Mesodermal cell (in vitro differentiated cells): ENCODE results near the gene HOXB8.
A peak's percentile ranks its signal among the peaks of the same experiment; 100 is the strongest.

Experiments
- H3K27ac ChIP-seq: 2 replicates; pipeline ENCODE4 v1.7.0; 2013; ENCODE audit warnings: mild to moderate bottlenecking, low read depth, low read length, moderate library complexity; ENCODE audit not compliant: severe bottlenecking
- H3K36me3 ChIP-seq: 2 replicates; pipeline ENCODE4 v1.7.1; 2013; ENCODE audit warnings: mild to moderate bottlenecking, low read length, moderate library complexity; ENCODE audit not compliant: control insufficient read depth, insufficient read depth
- H3K4me1 ChIP-seq: one replicate; pipeline ENCODE4 v1.7.1; 2013; ENCODE audit warnings: mild to moderate bottlenecking, low read length; ENCODE audit not compliant: insufficient read depth, control insufficient read depth, poor library complexity, severe bottlenecking
- H3K4me3 ChIP-seq: 2 replicates; pipeline ENCODE4 v1.7.0; 2013; ENCODE audit warnings: low read length, control low read depth, mild to moderate bottlenecking; ENCODE audit not compliant: insufficient read depth, poor library complexity, severe bottlenecking; ENCODE audit errors: extremely low read depth
- H3K9me3 ChIP-seq: 2 replicates; pipeline ENCODE4 v1.7.1; 2013; ENCODE audit warnings: mild to moderate bottlenecking, low read length, moderate library complexity; ENCODE audit not compliant: control insufficient read depth
- WGBS, 2 experiments: methylation state at CpG; one replicate each; pipeline ENCODE4 v1.1.5; 2013; ENCODE audit warnings: missing lambda C conversion rate in 2 of 2; ENCODE audit not compliant: insufficient coverage in 2 of 2; 5-methylcytosine and 5-hydroxymethylcytosine counted together

The HOXB8 gene

GRCh38 chr17:48644159-48644558, 29.1 kb upstream of the HOXB8 start:
- WGBS, 2 experiments: no CpG with 5 or more reads among the region's 1 CpG
- Histone ChIP-seq H3K4me3 (peak overlapping the region; percentile 44), H3K9me3 (no peaks in the 10 kb centered on the region), H3K27ac (no peak overlapping the region), H3K36me3 (no peaks in the 10 kb centered on the region), H3K4me1 (peaks cover 22% of the 10 kb centered on the region)

GRCh38 chr17:48643697-48644012, 28.6 kb upstream of the HOXB8 start:
- H3K27ac ChIP-seq: no peak overlapping the region
- H3K4me3 ChIP-seq: no peak overlapping the region
- no peaks in the 10 kb centered on the region for H3K36me3 ChIP-seq
- H3K4me1 ChIP-seq: peaks cover 27% of the 10 kb centered on the region
- no peaks in the 10 kb centered on the region for H3K9me3 ChIP-seq

- 21 to 23% methylated on average over 9 to 11 of the region's 23 CpGs for WGBS, 2 experiments
- Histone ChIP-seq H3K4me1 (peaks cover 33% of the 10 kb centered on the region), H3K27ac (no peak overlapping the region), H3K36me3 (no peaks in the 10 kb centered on the region), H3K9me3 (no peaks in the 10 kb centered on the region), H3K4me3 (peak overlapping the region; percentile 16)
Observed at GRCh38 chr17:48642843-48643696, 28.0 kb upstream of the HOXB8 start.

GRCh38 chr17:48642059-48642842, 27.2 kb upstream of the HOXB8 start:
- Histone ChIP-seq H3K4me3 (peak overlapping the region; percentile 19), H3K36me3 (no peaks in the 10 kb centered on the region), H3K27ac (no peak overlapping the region), H3K9me3 (no peaks in the 10 kb centered on the region), H3K4me1 (peaks cover 40% of the 10 kb centered on the region)
- WGBS, 2 experiments: 4 to 5% methylated on average over 40 to 58 of the region's 58 CpGs

GRCh38 chr17:48641541-48642058, 26.5 kb upstream of the HOXB8 start:
- 11 to 16% methylated on average over 17 to 21 of the region's 29 CpGs for WGBS, 2 experiments
- H3K36me3 ChIP-seq: no peaks in the 10 kb centered on the region
- no peak overlapping the region for H3K27ac ChIP-seq
- H3K4me1 ChIP-seq: peaks cover 46% of the 10 kb centered on the region
- peak overlapping the region; percentile 19 for H3K4me3 ChIP-seq
- no peaks in the 10 kb centered on the region for H3K9me3 ChIP-seq

- Histone ChIP-seq H3K4me3 (no peak overlapping the region), H3K4me1 (peaks cover 47% of the 10 kb centered on the region), H3K9me3 (no peaks in the 10 kb centered on the region), H3K36me3 (no peaks in the 10 kb centered on the region), H3K27ac (no peak overlapping the region)
- no CpG with 5 or more reads among the region's 1 CpG for WGBS, 2 experiments
Observed at GRCh38 chr17:48640858-48641180, 25.7 kb upstream of the HOXB8 start.

- 20% methylated on average over 2 of the region's 6 CpGs; no CpG with 5 or more reads in 1 of the 2 experiments for WGBS, 2 experiments
- H3K27ac ChIP-seq: peak overlapping the region; percentile 13
Observed at GRCh38 chr17:48639982-48640857, 25.1 kb upstream of the HOXB8 start.

GRCh38 chr17:48639136-48639535, 24.0 kb upstream of the HOXB8 start:
- Histone ChIP-seq H3K4me3 (no peak overlapping the region), H3K36me3 (peaks cover 5% of the 10 kb centered on the region), H3K9me3 (no peaks in the 10 kb centered on the region), H3K4me1 (peaks cover 38% of the 10 kb centered on the region), H3K27ac (no peak overlapping the region)
- 47 to 53% methylated on average over 5 of the region's 5 CpGs for WGBS, 2 experiments

More at GRCh38 chr17:48639982-48640857, 25.1 kb upstream of the HOXB8 start:
- Histone ChIP-seq H3K9me3 (no peaks in the 10 kb centered on the region), H3K4me3 (no peak overlapping the region), H3K36me3 (peaks cover 4% of the 10 kb centered on the region), H3K4me1 (peaks cover 43% of the 10 kb centered on the region)

GRCh38 chr17:48637323-48638260, 22.5 kb upstream of the HOXB8 start:
- no peaks in the 10 kb centered on the region for H3K9me3 ChIP-seq
- WGBS, 2 experiments: 29 to 32% methylated on average over 14 to 15 of the region's 18 CpGs
- no peak overlapping the region for H3K4me3 ChIP-seq
- H3K4me1 ChIP-seq: peaks cover 31% of the 10 kb centered on the region
- H3K36me3 ChIP-seq: peaks cover 5% of the 10 kb centered on the region
- H3K27ac ChIP-seq: peak overlapping the region; percentile 25
